ENCODE results near the gene ETS2.

The ETS2 gene

DNA sequence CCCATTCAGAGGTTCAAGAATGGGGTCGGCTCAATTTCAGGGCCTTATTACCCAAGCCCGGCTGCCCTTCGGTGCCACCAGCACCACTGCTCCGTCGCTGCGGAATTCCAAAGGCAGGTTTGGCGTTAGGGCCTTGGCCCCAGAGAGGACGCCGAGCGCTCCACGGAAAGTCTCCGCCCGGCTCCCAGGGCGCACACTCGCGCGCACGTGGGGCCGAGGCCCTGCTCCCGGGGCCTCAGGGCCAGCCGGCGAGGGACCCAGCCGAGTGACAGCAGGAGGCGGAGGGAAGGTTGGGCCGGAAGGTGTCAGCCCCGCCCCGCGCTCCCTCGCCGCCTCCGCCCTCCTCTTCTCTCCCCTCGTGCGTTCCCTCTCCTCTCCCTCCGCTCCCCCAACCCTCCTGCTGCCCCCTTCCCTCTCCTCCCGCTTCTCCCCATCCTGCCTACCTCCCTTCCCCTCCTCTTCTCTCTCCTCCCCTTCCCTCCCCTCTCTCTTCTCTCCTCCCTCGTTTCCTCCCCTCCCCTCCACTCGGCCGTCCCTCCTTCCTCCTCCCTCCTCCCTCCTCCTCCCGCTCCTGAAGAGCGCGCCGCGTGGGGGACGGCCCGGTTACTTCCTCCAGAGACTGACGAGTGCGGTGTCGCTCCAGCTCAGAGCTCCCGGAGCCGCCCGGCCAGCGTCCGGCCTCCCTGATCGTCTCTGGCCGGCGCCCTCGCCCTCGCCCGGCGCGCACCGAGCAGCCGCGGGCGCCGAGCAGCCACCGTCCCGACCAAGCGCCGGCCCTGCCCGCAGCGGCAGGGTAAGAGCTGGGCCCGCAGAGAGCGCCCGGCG, at the start of gene ETS2:
Gene ETS2, plus strand, starts transcription at position 602 of the 825 bp plus-strand sequence. CDS start 4,106 bp downstream, outside the sequence.
- DNase-seq = peak; percentile 79

DNA sequence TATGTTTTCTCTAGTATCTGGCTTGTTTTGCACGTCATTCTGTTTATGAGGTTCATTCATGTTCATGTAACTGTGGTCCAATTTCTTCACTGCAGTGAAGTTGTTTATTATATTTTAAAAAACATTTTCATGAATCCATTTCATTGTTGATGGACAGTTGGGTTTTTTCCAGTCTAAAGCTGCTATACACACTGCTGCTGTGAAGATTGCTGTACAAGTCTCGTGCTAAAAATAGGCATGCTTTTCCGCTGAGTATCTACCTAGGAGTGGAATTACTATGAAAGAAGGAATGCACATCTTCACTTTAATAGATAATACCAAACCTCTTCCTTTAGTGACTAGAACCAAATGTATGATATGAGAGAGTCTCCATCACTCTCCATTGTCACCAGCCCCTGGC, 49.0 kb upstream of the ETS2 start:
- no peak for DNase-seq

DNA sequence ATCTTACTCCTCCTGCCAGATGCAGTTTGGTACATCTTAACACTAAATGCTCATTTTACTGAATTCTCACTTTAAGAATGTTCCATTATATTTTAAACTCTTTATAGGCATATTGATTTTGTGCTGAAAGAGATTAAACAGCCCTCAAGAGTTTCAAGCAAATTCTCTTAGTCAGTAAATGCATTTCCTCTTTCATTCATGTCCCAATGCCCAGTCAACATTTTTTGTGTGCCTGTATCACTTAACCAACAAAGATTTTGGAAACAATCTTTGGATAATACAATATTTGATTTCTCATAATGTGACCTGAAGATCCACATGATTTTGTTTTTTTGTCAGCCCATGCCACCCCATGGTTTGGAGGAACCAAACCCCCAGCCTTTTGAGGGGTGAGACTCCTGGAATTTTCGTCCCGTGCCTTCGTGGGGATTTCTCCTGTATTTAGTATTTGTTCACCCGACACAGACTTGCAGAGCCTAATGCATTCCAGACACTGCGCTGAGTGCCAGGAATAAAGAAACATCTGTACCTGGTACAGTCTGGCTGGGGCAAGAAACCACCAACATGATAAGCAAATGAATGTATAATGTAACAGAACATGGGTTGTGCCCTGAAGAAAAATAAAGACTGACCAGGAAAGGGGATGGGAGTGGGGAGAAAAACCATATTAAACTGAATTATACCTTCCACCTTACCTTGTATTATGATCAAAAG, 47.1 kb upstream of the ETS2 start:
- no peak for DNase-seq

DNA sequence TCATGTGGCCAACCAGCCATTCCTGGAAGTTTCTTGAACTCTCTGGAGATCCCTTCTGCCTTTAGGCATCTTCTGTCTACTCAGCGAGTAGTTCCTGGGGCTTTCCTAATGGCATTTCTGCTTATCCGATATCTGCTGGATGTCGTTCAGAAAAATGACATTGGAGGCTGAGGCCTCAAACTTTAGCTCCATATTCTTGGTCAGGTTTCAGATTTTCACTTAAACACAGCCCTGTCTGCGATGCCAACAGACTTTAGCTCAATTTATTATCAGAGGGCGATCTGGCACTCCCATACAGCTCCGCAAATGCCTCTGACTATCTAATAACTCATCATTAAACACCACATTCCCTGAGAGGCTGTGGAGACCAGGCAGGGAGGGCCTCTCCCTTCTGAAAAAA, 46.3 kb upstream of the ETS2 start:
- no peak for DNase-seq

DNA sequence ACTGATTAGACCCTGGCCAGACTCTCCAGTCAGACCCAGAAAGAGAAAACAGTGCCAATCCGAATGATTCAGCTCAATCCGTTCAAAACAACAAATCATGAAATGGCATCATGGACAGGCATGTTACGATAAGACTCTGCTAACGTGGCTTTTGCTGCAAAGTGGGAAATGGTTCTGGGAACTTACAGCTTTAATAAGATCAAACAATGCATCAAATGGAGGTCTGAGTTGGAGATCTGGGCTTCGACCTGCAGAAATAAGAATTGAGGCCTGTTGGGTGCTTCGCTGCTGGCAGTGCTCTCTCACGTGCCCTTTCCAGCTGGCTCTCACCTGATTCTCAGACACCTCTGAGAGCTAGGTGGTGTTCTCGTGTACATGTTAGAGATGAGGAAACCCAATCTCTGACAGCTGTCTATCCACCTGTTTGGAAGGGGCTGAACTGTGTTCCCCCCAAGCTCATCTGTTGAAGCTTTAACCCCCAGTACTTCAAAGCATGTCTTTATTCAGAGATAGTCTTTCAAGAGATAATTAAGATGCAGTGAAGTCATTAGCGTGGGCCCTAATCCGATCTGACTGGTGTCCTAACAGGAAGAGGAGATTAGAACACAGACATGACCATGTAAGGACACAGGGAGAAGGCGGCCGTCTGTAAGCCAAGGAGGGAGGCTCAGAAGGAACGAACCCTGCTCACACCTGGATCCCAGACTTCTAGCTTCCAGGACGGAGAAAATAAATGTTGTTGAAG, 45.5 kb upstream of the ETS2 start:
- no peak for DNase-seq

DNA sequence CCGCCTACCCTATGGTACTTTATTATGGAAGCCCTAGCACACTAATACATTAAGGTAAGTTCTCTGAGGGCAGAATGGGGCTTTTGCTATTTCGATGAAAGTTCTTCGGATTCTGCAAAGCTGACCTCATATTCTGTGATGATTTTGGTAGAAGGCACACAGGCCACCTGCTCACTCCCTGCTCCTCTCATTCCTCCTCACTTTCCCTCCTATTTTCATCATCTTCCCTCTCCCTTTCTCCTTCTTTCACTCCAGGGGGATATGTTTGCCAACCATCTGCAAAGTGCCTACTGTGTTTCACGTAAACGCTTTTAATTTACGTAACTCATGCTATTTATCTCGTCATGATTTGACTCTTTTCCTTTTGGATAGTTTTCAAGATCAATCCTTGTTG, 45.0 kb upstream of the ETS2 start:
- DNase-seq = no peak

DNA sequence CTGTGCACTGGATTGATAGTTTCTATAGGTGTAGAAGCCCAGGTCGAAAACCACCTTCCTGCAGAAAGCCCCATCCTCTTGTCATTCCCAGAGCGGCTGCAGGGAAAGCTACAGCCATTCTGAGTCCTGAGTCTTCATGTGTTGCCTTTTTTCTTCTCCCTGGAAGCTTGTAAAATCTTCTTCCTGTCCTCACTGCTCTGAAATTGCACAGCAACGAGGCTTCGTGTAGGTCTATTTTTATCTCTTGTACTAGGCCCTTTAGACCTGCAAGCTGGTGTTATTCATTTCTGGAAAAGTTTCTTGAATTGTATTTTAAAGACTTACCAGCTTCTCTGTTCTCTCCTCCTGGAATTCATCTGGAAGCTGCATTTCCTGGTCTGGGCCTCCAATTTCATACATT, 44.2 kb upstream of the ETS2 start:
- DNase-seq = no peak

DNA sequence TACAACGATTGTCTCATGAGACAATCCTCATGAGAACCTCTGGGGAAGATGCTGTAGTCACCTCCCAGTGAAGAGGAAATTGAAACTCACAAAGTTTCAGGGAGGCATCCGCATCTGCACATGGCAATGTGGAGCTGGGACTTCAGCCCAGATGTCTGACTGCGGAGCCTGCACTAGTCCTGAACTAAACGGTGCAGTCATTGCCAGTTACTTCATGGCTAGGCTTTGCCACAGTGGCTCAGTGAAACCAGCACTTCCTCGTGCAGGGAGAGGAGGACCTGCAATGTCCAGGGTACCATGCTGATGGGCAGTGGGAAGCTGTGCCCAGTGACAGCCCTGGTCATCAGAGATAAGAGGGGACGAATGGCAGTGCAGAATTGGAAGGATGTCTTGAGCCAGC, 40.7 kb upstream of the ETS2 start:
- DNase-seq = no peak

DNA sequence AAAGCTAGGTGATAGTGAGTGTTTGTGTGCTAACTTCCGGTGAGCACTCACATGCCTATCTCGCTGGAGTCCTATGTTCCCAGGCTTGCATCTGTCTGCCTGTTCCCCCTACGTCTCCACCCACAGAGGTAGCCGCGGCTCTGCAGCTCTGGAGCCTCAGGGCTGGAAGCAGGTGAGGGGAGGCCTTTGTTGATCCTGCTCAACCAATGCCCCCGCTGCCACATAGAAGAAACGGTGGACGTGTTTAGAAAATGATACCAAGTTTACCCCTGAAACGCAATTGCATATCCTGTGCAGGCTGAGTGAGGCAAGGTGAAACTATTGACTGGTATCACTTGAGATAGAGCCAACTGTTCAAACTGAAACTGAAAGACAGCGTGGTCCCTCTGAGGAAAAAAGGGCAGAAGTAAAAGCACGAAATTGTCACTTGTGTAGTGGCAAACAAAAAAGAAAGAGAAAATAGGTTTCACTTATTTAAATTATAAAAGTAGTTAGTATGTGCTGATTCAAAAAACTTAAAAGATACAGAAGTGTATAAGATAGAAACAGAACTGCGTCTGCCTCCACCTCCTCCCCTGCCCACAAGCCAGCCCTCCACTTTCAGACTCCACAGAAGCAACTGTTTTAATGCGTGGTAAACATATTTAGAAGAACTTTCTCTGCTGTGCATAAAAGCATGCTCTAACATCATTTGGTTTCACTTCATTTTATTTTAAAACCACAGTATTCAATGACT, 38.6 kb upstream of the ETS2 start:
- peak; percentile 62 for DNase-seq

DNA sequence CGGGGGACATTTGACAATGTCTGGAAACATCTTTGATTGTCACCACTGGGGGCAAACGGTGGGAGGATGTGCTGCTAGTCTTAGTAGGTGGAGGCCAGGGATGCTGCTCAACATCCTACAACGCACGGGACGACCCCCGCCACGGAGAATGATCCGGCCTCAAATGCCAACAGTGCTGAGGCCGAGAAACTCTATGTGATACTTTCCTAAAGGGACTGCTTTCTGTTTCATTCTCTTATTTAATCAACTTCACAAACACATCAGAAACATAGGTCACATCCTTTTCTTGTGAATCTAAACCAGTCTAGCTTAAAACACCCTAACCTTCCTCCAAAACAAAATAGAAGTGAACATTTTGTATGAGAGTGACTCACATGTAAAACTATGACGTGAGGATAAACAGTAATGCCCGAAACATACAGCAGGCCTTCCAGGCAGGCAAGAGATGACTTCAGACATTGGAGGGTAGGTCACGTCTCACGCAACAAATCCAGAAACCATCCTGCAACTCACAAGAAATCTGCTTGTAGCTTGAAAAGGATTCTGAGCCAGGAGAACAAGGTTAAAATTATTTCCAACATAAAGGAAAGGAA, 37.2 kb upstream of the ETS2 start:
- DNase-seq = peak; percentile 70

DNA sequence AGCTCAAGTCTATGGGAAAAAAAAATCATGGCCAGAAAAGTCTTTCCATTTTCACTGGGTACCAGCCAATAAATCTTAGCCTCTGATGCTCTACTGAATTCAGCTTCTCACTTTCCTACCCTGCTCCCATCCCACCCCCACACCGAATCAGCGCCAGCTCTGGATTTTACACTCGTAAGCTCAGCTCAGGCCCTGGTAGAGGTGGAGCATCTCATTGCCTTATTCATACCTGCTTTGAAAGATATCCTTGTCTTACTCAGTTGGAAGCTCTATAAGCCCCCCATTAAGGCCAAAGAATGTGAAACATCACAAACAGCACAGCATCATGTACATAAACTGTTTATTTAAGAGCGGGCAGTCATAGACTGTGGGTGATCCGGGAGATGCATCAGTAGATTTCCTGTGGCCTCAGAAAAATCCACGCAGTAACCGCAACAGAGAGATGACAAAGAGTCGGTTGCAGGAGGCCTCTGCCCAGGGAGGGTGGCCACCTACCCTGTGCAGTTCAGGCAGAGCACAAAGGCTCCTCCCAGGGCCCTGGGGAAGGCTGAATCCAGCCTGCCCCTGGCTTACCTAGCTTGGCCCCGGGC, 36.4 kb upstream of the ETS2 start:
- DNase-seq = no peak

DNA sequence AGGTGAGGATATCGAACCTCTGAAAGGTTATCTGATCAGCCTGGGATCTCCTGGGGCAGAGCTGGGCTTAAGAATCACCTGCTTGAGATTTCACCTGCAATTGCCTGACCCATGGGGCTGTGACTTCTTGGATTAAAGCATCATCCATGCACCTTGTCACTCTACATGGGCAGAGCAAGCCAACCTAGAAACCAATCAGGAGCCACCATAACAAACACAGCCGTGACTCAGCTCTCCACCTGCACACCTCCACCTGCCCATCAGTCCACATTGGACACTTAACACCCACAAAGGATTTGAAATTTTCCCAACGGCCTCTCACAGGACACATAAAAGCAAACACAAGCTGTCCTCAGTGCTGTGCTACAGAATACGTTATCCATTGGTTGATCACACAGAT, 35.1 kb upstream of the ETS2 start:
- DNase-seq = no peak

DNA sequence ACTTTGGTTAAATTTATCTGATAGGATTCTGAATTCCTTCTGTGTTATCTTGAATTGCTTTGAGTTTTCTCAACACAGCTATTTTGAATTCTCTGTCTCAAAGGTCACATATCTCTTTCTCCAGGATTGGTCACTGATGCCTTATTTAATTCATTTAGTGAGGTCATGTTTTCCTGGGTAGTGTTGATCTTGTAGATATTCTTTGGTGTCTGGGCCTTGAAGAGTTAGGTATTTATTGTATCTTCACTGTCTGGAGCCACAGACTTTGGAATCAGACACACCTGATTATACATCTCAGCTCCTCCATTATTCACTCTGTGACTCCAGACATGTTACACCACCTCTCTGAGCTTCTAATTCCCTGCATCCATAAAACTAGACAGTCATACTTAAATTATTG, 34.2 kb upstream of the ETS2 start:
- DNase-seq = no peak

DNA sequence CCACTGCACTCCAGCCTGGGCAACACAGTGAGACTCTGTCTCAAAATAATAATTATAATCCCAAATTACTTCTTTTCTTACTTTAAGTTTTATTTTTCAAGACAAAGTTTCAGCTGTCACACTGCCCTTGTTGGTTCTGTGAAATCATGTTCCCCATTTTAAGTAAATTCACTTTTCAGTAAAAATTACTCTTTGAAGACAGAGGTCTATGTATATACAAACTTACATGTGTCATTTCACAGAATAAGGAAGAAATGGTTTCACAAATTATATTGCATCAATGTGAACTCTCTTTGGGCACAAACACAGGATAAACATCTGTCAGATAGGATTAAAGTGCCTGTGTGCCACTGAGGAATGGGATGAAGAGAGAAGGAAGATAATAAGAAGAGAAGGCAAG, 33.1 kb upstream of the ETS2 start:
- DNase-seq = no peak

DNA sequence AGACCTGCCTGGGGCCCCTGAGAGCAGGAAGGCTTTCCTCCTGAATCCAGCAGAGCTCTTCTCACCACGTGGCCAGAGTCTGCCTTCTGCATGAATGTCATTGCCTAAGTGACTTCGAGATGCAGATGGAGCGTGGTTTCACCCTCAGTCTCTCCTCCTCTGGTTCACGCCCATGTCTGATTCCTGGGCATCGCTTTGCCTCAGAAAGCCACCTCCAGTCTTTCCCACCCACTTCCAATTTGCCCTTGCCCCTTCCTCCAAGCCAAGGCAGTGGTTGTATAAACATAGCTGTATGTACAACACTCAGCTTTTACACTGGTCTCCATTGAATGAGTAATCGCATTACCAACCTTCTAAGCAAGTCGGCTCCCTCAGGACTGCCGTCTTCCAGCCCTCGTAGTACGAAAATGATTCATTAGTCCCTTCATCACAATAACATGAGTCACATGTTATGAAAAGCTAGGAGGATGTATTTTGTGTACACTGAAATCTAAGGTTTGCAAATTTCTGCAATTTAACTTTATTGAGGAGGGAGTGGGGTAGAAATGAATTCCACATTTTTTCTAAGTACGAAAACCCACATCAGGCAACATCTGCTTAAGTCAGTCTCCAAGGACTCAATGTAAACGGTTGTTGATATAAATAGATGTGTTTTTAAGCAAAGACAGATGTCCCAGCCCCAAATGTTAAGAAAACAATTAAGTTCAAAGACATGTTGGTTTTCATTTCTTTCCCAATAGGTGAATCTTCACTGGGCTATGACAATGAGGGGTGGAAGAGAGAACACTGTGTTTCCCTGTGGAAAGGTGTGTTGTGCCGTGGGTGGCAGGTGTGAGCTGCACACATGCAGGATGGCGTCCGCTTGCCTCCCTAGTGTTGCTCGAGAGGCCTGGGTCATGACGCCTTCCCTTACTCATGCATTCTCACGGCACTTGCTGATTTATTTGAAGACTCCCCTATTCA, 32.3 kb upstream of the ETS2 start:
- DNase-seq = peak; percentile 23

DNA sequence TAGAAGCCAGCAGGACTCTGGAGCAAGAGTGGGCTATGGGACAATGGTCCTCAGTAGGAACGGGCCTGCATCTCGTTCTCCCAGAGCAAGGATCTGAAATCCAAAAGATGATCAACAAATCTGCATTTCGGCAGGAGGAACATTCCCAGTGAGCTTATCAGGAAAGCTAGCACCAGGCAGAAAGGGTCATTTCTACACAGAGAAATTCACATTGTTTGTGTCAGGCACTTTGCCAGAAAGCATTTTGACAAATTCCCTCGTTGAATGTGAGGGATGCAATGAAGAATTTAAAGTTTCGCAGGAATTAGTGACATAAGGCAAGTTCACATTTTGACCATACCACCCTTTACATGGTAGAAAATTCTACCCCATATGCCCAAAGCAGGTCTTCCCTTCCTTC, 31.6 kb upstream of the ETS2 start:
- no peak for DNase-seq

DNA sequence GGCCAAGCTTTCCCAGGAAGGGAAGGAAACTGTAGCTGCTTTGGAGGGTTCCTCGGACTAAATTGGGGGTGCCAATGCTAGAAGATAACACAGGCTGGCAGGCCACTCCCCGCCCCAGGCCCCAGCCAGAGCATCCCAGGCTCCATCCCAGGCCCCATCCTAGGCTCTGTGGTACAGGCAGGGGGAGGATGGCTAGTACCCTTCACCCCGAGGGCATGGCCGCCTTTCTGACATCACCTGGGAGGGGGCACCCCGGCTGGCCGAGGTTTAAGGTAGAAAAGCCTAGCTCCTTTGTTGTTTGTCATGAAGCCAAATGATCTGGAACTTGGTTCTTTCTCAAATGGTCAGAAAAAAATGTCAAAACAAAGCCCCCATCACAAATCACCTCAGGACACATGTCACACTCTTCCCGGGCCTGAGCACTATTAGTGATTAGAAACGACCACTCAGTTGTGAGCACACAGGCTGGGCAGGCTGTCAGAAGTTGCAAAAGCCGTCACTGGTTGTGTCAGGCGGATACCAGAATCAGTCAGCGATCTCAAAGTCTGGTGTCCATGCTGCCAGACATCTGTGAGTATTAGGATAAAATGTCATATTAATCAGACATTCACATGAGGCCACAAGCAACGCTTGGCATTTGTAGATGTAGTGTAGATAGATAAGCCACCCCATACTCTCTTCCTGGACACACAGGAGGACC, 31.0 kb upstream of the ETS2 start:
- no peak for DNase-seq

DNA sequence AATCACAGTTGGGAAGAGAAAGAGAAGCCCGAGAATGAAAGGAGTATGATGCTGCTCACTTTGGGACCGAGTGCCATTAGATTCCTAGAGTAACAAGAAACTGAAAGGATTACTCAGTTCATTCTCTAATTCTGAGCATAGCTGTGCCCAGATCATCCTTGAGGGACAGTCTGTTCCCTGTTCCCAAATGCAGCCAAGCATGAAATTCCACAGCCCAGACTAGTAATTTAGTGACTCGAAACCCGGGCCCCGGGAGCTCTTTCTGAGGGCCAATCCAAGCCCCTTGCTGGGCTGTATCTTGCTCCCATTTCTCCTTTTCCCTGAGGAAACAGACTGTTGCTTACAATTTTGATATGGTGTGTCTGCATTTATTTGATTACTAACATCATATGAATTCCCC, 30.0 kb upstream of the ETS2 start:
- DNase-seq = no peak

DNA sequence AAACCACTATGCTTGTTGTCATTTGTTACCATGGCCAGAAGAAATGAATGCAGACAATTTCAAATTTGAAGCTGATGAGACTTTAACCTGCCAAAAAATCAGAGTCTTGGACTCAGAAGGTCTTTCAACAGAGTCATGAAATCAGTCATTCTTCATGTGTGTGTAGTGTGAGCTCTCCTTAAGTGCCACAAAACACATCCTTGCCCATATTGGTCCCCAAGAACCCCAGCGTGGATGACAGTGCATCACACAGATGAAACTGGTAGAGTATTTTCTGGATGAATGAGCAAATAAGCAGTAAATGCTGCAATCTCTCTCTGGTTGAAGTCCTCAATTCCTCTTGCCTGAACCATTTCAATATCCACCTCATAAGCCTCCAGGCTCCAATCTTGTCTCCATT, 28.7 kb upstream of the ETS2 start:
- no peak for DNase-seq

DNA sequence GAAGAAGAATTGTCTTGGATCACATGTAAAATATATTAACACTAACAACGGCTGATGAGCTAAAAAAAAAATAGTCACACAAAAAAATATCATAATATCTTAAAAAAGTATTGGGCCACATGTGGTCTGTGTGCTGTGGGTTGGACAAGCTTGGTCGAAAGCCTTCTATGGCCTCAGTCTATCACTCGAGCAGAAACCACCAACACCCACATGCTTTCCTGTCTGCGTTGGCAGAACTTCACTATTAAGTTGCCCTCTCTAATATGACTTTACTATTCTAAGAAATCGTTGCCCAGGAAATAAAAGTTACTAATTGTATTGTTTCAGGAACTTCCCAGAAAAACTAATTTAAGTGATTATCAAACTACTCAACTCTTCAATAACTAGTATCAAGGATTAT, 28.2 kb upstream of the ETS2 start:
- DNase-seq = no peak
